ENCODE measurements around the gene HIGD2A. TPM values are rescaled to one million over a fixed set of nuclear protein-coding genes. Genes with fewer than 3 reads are reported as not detected.

HIGD2A gene
- total and polyA plus RNA-seq, 2 experiments from 2014 or later = 109 to 224 TPM

DNA sequence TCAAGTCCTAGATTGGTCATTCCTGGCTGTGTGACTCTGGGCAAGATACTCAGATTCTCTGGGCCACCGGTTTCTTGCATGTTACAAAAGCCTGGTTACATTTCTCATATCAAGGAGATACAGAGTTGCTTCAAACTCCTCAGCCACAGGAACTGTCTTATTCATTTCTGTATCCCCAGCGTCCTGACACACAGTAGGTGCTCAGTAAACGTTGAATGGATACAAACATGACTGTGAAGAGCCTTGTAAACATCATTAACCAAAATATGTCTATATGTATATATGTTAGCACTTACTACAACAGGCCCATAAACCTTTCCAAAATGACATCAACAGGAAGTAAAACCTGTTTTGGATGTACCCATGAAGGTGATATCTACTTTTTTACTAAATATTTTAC is 26.2 kb downstream of the HIGD2A start:
- Histone ChIP-seq H3K9me3 (ENCODE audit: low read depth) (no peaks in the 10 kb centered on the region), H2AFZ (no peak overlapping the region), H3K4me1 (ENCODE audit: insufficient read depth) (peaks cover 20% of the 10 kb centered on the region), H3K27me3 (no peaks in the 10 kb centered on the region), H3K4me2 (peak overlapping the region; percentile 96), H3K79me2 (peaks cover 54% of the 10 kb centered on the region), H3K36me3 (replicated peaks; ENCODE audit: insufficient read depth, low read depth) (no peaks in the 10 kb centered on the region), H4K20me1 (ENCODE audit: insufficient read depth, poor library complexity, severe bottlenecking) (peaks cover 27% of the 10 kb centered on the region), H3K9me2 (replicated peaks; ENCODE audit: insufficient read depth) (no peaks in the 10 kb centered on the region), H3K27ac (peak overlapping the region; percentile 38), H3K4me3 (peak overlapping the region; percentile 98)
- TF ChIP-seq EZH2phosphoT487 (IDR thresholded peaks at IDR 0.05; ENCODE audit: low read depth, severe bottlenecking, unreplicated experiment) (no peak), EZH2 (IDR thresholded peaks at IDR 0.05; ENCODE audit: borderline replicate concordance) (no peak)
- TF ChIP-seq, protein P1, sequence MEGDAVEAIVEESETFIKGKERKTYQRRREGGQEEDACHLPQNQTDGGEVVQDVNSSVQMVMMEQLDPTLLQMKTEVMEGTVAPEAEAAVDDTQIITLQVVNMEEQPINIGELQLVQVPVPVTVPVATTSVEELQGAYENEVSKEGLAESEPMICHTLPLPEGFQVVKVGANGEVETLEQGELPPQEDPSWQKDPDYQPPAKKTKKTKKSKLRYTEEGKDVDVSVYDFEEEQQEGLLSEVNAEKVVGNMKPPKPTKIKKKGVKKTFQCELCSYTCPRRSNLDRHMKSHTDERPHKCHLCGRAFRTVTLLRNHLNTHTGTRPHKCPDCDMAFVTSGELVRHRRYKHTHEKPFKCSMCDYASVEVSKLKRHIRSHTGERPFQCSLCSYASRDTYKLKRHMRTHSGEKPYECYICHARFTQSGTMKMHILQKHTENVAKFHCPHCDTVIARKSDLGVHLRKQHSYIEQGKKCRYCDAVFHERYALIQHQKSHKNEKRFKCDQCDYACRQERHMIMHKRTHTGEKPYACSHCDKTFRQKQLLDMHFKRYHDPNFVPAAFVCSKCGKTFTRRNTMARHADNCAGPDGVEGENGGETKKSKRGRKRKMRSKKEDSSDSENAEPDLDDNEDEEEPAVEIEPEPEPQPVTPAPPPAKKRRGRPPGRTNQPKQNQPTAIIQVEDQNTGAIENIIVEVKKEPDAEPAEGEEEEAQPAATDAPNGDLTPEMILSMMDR (IDR thresholded peaks at IDR 0.05; ENCODE audit: poor library complexity) = no peak
- 81% methylated on average over 3 of the region's 3 CpGs for WGBS (ENCODE audit: low lambda C conversion rate, missing lambda C conversion rate)
- no peak for DNase-seq (ENCODE audit: low spot score)

DNA sequence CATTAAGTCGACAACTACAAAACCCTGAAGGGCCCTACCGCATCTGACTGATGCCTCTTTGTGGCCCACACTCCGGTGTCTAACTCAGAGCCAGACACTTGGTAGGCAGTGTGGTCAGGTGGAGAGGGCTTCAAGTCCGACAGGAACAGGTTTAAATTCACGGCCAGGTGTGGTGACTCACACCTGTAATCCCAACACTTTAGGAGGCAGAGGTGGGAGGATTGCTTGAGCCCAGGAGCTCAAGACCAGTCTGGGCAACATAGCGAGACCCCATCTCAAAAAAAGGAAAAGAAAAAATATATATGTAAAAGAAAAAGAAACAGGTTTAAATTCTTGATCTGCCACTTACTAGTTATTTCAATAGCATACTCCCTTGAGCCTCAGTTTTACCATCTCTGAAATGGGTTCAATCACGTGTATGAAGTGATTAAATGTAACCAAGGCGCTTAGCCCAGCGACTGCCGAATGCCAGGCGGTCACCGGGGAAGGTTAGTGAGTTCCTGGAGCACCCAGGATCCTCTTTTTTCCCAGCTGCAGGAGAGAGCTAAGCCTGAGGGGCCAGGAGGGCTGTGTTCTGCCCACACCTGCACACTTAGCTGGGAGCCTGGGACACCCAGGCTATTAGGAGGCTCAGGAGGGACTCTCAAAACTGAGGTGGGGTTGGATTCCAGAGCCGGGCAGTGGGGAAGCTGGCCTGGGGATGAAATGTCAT is 26.8 kb downstream of the HIGD2A start:
- peak overlapping the region; percentile 98 for H3K4me3 ChIP-seq
- H3K27ac ChIP-seq = peak overlapping the region; percentile 98
- H3K9me2 ChIP-seq (replicated peaks; ENCODE audit: insufficient read depth) = no peaks in the 10 kb centered on the region
- H3K4me2 ChIP-seq = peak overlapping the region; percentile 96
- peaks cover 27% of the 10 kb centered on the region for H4K20me1 ChIP-seq (ENCODE audit: insufficient read depth, poor library complexity, severe bottlenecking)
- no peak for TF ChIP-seq EZH2 (IDR thresholded peaks at IDR 0.05; ENCODE audit: borderline replicate concordance)
- TF ChIP-seq, protein P1 (IDR thresholded peaks at IDR 0.05; ENCODE audit: poor library complexity) = no peak
- no peak for TF ChIP-seq EZH2phosphoT487 (IDR thresholded peaks at IDR 0.05; ENCODE audit: low read depth, severe bottlenecking, unreplicated experiment)
- H2AFZ ChIP-seq = no peak overlapping the region
- H3K36me3 ChIP-seq (replicated peaks; ENCODE audit: insufficient read depth, low read depth) = no peaks in the 10 kb centered on the region
- WGBS (ENCODE audit: low lambda C conversion rate, missing lambda C conversion rate) = 71% methylated on average over 13 of the region's 13 CpGs
- no peaks in the 10 kb centered on the region for H3K27me3 ChIP-seq
- H3K79me2 ChIP-seq = peaks cover 48% of the 10 kb centered on the region
- H3K9me3 ChIP-seq (ENCODE audit: low read depth) = no peaks in the 10 kb centered on the region
- DNase-seq (ENCODE audit: low spot score) = no peak
- H3K4me1 ChIP-seq (ENCODE audit: insufficient read depth) = peaks cover 20% of the 10 kb centered on the region

DNA sequence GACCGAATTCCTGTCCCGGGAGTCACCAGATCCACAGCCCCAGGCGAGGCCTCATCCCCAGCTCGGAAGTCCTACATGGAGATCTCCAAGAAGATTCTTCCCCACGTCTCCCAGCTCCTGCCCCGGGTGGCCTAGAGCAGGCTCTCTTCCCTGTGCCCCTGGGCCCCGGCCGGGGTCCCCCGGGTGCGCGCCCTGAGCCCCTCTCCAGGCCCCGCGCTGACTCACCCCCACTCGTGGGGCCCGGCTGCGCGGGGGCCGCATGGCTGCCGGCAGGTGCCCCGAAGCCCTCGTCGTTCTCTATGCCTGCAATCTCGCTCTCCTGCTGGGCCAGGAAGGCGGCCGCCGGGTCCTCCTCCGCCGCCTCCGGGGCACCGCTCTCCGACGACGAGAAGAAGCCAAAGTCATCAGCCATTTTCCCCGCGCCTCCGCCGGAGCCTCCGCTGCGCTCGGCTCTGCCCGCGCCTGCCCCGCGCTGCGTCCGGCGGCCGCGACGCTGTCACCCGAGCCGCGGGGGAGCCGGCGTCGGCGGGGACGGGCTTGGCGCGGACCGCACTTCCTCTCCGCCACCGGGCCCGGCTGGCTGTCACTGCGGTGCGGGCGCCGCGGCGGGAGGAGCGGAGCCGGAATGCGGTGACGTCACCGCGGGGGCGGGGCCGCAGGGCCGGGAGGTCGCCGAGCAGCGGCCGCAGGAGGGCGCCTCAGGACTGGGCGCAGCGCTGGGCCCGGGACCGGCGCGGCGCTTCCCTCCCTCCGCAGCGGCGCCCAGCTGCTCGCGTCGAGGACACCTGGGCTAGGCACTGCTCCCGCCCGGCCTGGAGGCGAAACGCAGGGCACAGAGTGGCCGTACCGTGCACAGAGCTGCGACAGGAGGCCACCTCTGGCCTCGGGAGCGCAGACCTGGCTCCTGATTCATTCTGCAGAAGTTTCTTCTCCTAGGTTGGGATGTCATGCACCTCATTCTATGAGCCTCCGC is 27.7 kb downstream of the HIGD2A start, which contains the start of gene CLTB:
Gene CLTB (minus strand): TSS at position 588 of the 973 bp plus-strand sequence. CDS start 176 bp downstream, at position 412.
- Histone ChIP-seq H4K20me1 (ENCODE audit: insufficient read depth, poor library complexity, severe bottlenecking) (peaks cover 22% of the 10 kb centered on the region), H3K27ac (peak within 1 kb of the TSS; percentile 98), H3K36me3 (replicated peaks; ENCODE audit: insufficient read depth, low read depth) (no peaks in the 10 kb centered on the region), H3K79me2 (peaks cover 43% of the 10 kb centered on the region), H3K9me3 (ENCODE audit: low read depth) (no peaks in the 10 kb centered on the region), H3K4me3 (peak within 1 kb of the TSS; percentile 98), H3K27me3 (no peaks in the 10 kb centered on the region), H2AFZ (peak within 1 kb of the TSS; percentile 76), H3K4me1 (ENCODE audit: insufficient read depth) (peaks cover 20% of the 10 kb centered on the region), H3K4me2 (peak within 1 kb of the TSS; percentile 96), H3K9me2 (replicated peaks; ENCODE audit: insufficient read depth) (no peaks in the 10 kb centered on the region)
- WGBS (ENCODE audit: low lambda C conversion rate, missing lambda C conversion rate) = 3% methylated on average over 51 of the region's 107 CpGs
- no peak for TF ChIP-seq EZH2phosphoT487 (IDR thresholded peaks at IDR 0.05; ENCODE audit: low read depth, severe bottlenecking, unreplicated experiment)
- TF ChIP-seq, protein P1 (IDR thresholded peaks at IDR 0.05; ENCODE audit: poor library complexity) = peak; percentile 71
- peak; percentile 97 for DNase-seq (ENCODE audit: low spot score)

Measured in hepatocyte (in vitro differentiated cells).